HL-60/S4 treated with retinoic acid at 250 ng/mL for 4 days and 3 days (cell line): ENCODE data around the gene SUGCT.
"Not testable (repeated sequence)": the region's sequence is repeated elsewhere in the genome, so short reads cannot be mapped to it uniquely, and the experiment has no call there.

Source experiments
- in situ Hi-C: fragments of 300-500 bp; cut with MboI; formaldehyde crosslinking; loops from 2 replicates; pipeline ENCODE4 v1.7.0; 2022; ENCODE audit warnings: low sequenced_read_pairs

The SUGCT gene

GRCh38 chr7:40199076-40199802 is 64.4 kb downstream of the SUGCT start:
- in situ Hi-C loops: no loop called here

GRCh38 chr7:40200791-40201190 is 66.0 kb downstream of the SUGCT start:
- in situ Hi-C loops: no loop called here

- in situ Hi-C loops: no loop called here
Observed at GRCh38 chr7:40202851-40203250, 68.0 kb downstream of the SUGCT start.

- in situ Hi-C loops: no loop called here
Observed at GRCh38 chr7:40204581-40204980, 69.8 kb downstream of the SUGCT start.

- in situ Hi-C loops: no loop called here
Observed at GRCh38 chr7:40205992-40206391, 71.2 kb downstream of the SUGCT start.

- in situ Hi-C loops: no loop called here
Observed at GRCh38 chr7:40211276-40212003, 76.6 kb downstream of the SUGCT start.

GRCh38 chr7:40213291-40213690 is 78.5 kb downstream of the SUGCT start:
- in situ Hi-C loops: no loop called here

GRCh38 chr7:40213856-40214255 is 79.1 kb downstream of the SUGCT start:
- in situ Hi-C loops: no loop called here

GRCh38 chr7:40218612-40219011 is 83.8 kb downstream of the SUGCT start:
- in situ Hi-C loops: not testable (repeated sequence)

GRCh38 chr7:40219917-40220316 is 85.1 kb downstream of the SUGCT start:
- in situ Hi-C loops: no loop called here

GRCh38 chr7:40220421-40220911 is 85.7 kb downstream of the SUGCT start:
- in situ Hi-C loops: no loop called here

- in situ Hi-C loops: no loop called here
Observed at GRCh38 chr7:40221836-40222235, 87.0 kb downstream of the SUGCT start.

GRCh38 chr7:40223451-40224127 is 88.8 kb downstream of the SUGCT start:
- in situ Hi-C loops: no loop called here

- in situ Hi-C loops: loop anchor here (25.0 kb wide), 1 partner anchor 1482 kb away; the partner anchor contains the start of gene INHBA
Observed at GRCh38 chr7:40230101-40230500, 95.3 kb downstream of the SUGCT start.

GRCh38 chr7:40231796-40232195 is 97.0 kb downstream of the SUGCT start:
- in situ Hi-C loops: loop anchor here (25.0 kb wide), 1 partner anchor 1481 kb away; the partner anchor contains the start of gene INHBA

GRCh38 chr7:40232242-40232893 is 97.6 kb downstream of the SUGCT start:
- in situ Hi-C loops: loop anchor here (25.0 kb wide), 1 partner anchor 1480 kb away; the partner anchor contains the start of gene INHBA

- in situ Hi-C loops: loop anchor here (25.0 kb wide), 1 partner anchor 1478 kb away; the partner anchor contains the start of gene INHBA
Observed at GRCh38 chr7:40234046-40234445, 99.2 kb downstream of the SUGCT start.

GRCh38 chr7:40234666-40235065 is 99.9 kb downstream of the SUGCT start:
- in situ Hi-C loops: loop anchor here (25.0 kb wide), 1 partner anchor 1478 kb away; the partner anchor contains the start of gene INHBA

GRCh38 chr7:40237731-40238130 is 102.9 kb downstream of the SUGCT start:
- in situ Hi-C loops: loop anchor here (25.0 kb wide), 1 partner anchor 1475 kb away; the partner anchor contains the start of gene INHBA

GRCh38 chr7:40239755-40240303 is 105.0 kb downstream of the SUGCT start:
- in situ Hi-C loops: loop anchor here (25.0 kb wide), 1 partner anchor 1472 kb away; the partner anchor contains the start of gene INHBA
